GM12872 (cell line): Measurements from ENCODE around the gene EXOC1.

Source experiments
- TF ChIP-seq, protein P1 (sequence below): IDR thresholded peaks from 3 replicates; pipeline ENCODE4 v1.5.1; 2011; ENCODE audit warnings: low read depth, mild to moderate bottlenecking, low read length, moderate library complexity; ENCODE audit not compliant: insufficient read depth

The EXOC1 gene

DNA sequence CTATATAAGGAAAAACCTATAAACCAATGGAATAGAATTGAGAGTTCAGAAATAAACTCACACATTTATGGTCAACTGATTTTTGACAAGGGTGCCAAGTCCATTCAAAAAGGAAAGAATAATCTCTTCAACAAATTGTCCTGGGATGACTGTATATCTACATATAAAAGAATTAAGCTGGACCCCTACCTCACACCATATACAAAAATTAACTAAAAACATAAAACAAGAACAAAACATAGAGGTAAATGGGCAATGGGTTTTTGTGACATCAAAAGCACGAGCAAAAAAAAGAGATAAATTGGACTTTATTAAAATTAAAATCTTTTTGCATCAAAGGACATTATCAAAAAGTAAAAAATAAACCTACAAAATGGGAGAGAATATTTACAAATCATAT is 15.5 kb upstream of the EXOC1 start:
- TF ChIP-seq, protein P1, sequence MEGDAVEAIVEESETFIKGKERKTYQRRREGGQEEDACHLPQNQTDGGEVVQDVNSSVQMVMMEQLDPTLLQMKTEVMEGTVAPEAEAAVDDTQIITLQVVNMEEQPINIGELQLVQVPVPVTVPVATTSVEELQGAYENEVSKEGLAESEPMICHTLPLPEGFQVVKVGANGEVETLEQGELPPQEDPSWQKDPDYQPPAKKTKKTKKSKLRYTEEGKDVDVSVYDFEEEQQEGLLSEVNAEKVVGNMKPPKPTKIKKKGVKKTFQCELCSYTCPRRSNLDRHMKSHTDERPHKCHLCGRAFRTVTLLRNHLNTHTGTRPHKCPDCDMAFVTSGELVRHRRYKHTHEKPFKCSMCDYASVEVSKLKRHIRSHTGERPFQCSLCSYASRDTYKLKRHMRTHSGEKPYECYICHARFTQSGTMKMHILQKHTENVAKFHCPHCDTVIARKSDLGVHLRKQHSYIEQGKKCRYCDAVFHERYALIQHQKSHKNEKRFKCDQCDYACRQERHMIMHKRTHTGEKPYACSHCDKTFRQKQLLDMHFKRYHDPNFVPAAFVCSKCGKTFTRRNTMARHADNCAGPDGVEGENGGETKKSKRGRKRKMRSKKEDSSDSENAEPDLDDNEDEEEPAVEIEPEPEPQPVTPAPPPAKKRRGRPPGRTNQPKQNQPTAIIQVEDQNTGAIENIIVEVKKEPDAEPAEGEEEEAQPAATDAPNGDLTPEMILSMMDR: no peak

DNA sequence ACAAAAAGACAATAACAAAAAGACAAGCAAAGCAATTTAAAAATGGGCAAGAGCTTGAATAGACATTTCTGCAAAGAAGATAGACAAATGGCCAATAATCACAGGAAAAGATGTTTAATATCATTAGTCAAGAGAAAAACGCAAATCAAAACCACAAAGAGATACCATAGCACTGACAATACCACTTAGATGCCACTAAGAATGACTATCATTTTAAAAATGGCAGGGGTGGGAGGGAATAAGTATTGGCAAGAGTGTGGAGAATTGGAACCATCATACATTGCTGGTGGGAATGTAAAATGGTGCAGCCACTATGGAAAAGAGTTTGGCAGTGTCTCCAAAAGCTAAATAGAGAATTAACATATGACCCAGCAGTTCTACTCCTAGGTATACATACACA is 15.1 kb upstream of the EXOC1 start:
- TF ChIP-seq, protein P1: no peak

DNA sequence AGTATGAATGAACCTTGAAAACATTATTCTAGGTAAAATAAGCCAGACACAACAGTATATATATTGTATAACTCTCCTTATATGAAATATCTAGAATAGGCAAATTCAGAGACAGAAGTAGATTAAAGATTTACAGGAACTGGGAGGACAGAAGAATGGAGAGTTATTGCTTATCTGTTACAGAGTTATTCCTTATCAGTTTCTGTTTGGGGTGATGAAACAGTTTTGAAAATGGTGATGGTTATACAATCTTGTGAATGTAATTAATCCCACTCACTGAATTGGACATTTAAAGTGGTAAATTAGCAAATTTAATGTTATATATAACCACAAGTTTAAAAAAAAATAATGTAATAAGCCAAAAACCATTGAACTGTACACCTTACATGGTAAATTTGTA is 14.5 kb upstream of the EXOC1 start:
- TF ChIP-seq, protein P1: no peak

DNA sequence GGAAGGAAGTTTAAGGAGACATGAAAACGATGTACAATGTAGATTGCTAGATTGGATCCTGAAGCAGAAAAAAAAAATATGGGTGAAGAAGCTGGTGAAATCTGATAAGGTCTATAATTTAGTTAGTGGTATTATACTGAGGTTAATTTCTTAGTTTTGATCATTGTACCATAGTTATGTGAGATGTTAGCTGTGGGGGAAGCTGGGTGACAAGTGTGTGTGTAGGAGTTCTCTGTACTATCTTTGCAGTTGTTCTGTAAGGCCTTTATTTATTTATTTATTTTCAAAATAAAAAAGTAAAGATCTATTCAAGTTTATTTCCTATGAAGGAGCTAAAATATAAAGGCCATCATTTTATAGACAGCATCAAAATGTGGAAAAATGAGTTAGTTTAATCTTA is 12.5 kb upstream of the EXOC1 start:
- TF ChIP-seq, protein P1: no peak

DNA sequence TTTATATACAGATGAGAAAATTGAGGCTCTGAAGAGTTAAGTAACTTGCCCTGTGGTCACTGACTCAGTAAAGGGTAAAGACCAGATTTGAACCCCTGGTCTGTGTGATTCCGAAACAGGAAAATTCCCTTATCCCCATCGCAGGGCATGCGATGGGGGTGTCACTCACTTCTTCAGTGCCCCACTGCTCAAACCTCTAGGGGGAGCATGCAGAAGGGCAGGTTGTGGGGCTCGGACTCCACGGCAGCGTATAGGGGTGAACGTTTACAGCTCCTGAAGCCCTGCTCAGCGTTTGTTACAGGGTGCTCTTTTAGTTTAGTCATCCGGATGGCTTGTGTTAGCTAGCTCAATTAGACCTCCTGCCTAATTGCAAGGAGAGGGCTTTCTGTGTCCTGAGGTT is 3.7 kb upstream of the EXOC1 start:
- TF ChIP-seq, protein P1: no peak

DNA sequence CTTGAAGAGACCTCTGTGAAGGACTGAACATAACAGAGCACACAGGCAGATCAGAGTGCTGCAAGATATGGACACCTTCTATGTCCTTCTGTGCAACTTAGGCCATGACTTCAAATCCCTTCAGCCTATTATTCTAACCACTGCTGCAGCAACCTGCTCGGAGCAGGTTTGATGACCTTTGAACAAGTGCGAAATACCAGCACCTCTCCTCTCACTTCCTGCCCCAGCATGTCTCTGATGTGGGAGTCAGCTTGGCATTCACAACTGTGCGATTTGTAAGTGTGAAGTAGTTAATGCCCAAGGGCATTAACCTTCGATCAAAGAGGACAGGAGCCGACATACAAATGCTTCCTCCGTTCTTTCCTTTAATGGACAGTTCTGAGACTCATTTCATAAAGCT is 1.6 kb upstream of the EXOC1 start:
- TF ChIP-seq, protein P1: no peak

DNA sequence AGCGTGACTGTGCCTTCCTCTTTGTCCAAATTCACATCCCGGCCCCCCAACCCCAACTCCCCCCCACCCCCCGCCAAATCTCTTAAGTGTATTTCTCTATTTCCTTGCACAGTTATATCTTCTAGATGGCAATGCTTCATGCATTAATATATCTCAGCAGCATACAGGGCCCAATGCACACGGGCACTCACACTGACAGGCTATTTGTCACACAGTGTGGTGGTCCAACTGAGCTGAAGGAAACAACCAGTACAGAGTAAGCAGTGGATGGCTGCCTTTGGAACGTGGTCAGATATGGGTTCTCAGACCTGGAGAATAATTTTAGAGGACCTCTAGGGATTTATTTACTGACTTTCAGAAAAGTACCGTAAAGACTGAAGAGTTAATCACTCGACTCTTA is 681 bp downstream of the EXOC1 start:
- TF ChIP-seq, protein P1: no peak

DNA sequence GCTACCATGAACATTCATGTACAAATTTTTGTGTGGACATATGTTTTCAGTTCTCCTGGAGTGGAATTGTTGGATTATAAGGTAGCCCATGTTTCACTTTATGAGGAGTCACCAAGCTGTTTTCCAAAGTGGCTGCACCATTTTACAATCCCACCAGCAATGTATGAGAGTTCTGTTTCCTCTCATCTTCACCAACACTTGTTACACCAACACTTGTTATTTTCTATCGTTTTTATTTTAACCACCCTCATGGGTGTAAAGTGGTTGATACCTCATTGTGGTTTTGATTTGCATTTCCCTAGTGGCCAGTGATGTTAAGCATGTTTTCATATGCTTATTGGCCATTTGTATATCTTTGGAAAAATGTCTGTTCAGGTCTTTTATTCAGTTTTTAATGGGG is 4.1 kb downstream of the EXOC1 start:
- TF ChIP-seq, protein P1: no peak
